ENCODE results near the gene PPP4R2.
A peak's percentile ranks its signal among the peaks of the same experiment; 100 is the strongest.

PPP4R2 gene

GRCh38 chr3:73070675-73071575 lies 74.3 kb downstream of the PPP4R2 start:
- DNase-seq (ENCODE audit: low read depth) = no peak

DNA sequence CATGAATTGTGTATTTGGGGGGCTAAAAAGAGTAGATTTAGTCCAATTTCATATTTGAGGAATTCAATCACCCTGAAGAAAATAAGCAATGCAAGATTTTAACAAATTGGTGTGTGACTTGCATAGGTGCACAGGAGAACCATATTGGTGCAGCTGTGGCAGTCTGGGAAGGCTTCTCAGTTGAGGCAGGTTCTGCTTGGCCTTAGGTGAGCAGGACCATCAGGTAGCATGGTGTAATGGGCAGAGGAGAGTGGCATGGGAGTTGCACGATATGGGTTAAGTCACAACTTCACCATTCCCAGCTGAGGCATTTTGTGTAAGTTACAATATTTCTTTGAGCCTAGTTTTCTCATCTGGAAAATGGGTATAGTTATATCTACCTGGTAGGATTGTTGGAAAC lies 75.3 kb downstream of the PPP4R2 start:
- no peak for DNase-seq (ENCODE audit: low read depth)

GRCh38 chr3:73072634-73073033 lies 76.0 kb downstream of the PPP4R2 start:
- DNase-seq (ENCODE audit: low read depth) = no peak

- no peak for DNase-seq (ENCODE audit: low read depth)
Measured at GRCh38 chr3:73073091-73073707, 76.6 kb downstream of the PPP4R2 start.

DNA sequence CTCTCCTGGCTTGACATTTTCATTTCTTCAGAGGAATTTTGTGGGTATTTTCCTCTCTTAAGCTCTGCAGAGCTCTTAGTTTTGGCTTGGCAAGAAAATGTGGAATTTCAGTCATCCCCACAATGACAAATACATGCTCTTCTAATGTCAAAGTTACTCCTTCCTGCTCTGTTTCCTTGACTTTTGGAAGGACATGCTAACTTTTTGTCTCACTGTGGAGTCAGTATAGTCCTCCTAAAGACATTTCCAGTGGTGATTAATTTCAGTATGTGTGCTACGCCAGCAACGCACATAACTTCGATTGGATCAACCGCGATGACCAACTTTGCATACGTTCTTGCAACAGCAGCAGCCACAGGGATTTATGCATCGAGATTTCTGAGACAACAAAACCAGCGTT lies 78.2 kb downstream of the PPP4R2 start:
- DNase-seq (ENCODE audit: low read depth) = no peak

DNA sequence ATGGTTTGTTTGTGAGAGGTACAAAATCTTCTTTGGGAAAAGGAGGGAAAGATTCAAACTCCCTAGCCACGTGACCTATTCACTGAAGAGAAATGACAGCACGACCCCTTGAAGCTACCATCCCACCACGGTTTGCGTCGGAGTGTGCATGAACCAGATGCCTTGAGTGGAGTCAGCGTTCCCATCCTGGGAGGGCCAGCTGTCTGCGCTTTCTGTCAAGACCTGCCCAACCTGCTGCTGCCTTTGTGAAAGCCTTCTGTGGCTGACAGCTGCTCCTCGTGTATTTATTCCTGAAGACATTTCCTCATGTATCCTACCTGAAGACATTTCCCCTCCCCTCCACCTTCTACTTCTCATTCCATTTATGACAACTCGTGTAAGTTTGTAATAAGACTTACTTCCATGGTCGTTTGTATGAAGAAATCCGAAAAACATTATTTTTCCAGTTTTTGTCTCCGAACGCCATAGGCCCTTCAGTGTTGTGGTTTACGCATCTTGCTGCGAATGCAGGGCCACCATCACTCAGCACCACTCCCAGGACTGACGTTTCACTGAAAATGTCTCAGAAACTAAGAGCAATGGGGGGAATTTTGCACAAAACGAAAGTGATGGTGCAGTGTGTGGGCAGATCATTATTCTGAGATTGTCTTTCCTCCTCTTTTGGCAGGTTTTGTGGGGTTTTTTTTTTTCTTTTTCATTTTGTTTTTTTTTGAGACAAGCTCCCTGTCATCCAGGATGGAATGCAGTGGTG lies 83.8 kb downstream of the PPP4R2 start:
- no peak for DNase-seq (ENCODE audit: low read depth)

GRCh38 chr3:73081140-73081539 lies 84.5 kb downstream of the PPP4R2 start:
- no peak for DNase-seq (ENCODE audit: low read depth)

- DNase-seq (ENCODE audit: low read depth) = no peak
Measured at GRCh38 chr3:73084170-73084569, 87.6 kb downstream of the PPP4R2 start.

- peak; percentile 22 for DNase-seq (ENCODE audit: low read depth)
Measured at GRCh38 chr3:73086071-73086494, 89.5 kb downstream of the PPP4R2 start.

DNA sequence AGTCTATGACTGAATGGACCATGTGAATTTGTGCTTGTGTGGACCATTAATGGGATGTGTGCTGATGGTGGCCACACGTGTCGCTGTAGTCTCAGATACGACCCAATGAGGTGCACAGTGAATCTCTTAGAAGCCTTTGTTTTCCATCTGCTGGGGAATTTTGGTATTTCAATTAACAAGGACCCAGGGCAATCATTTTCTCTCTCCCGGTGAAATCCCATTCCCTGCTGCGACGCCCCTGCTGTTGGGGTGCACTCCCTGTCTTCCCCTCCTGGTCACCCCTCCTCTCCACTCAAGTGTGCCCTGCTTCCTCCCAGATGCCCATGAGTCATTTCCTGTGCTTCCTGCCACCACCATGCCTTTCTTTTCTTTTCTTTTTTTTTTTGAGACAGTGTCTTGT lies 97.5 kb downstream of the PPP4R2 start:
- no peak for DNase-seq (ENCODE audit: low read depth)

DNA sequence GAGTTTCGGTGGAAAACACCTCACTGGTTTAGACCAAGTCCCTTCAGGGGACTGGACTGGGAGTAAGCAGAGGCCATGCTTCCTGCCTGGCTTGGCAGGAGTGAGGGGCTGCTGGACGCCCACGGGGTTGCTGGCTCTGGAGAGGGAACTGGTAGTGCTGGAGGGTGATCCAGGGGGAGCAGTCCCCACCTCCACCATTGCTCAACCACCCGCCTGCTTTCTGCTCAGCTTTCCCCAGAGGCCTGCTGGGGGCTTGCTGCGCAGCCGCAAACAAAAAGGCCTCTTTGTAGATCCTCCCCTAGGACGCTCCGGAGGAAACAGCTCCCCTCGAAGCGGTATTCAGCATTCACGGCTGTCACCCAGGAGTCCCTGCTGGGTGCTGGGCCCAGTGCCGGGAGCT lies 98.3 kb downstream of the PPP4R2 start:
- no peak for DNase-seq (ENCODE audit: low read depth)

- DNase-seq (ENCODE audit: low read depth) = no peak
Measured at GRCh38 chr3:73096169-73096568, 99.6 kb downstream of the PPP4R2 start.

DNA sequence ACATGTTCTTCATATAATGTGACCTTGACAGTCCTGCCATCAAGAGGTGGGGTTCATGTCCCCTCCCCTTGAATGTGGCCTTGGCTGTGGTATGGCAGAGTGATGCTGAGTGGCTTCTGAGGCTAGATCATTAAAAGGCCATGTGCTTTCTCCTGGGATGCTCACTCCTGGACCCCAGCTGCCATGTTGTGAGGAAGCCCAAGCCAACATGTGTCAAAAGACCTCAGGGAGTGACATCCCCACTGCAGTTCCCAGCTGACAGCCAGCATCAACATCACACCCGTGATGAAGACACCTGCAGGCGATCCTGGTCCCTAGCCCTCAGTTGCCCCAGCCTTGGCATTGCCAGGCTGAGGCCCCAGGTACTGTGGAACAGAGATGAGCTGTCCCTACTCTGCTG lies 101.4 kb downstream of the PPP4R2 start:
- no peak for DNase-seq (ENCODE audit: low read depth)

DNA sequence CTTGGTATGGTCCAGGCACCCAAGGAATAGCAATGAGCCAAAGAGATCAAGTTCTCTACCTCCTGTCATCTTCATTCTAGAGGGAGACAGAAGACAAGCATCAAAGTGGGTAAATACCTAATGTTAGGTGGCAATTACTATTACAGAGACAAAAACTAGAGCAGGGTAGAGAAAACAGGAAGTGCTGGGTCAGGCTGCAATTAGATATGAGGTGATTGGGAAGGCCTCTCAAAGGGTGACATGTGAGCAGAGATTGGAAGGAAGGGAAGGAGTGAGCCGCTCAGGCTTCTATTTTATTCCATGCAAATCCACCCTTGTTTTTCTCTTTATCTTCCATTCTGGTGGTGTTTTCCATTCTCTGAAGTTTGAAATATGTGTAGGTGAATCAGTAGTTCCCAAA lies 102.3 kb downstream of the PPP4R2 start:
- DNase-seq (ENCODE audit: low read depth) = no peak

DNA sequence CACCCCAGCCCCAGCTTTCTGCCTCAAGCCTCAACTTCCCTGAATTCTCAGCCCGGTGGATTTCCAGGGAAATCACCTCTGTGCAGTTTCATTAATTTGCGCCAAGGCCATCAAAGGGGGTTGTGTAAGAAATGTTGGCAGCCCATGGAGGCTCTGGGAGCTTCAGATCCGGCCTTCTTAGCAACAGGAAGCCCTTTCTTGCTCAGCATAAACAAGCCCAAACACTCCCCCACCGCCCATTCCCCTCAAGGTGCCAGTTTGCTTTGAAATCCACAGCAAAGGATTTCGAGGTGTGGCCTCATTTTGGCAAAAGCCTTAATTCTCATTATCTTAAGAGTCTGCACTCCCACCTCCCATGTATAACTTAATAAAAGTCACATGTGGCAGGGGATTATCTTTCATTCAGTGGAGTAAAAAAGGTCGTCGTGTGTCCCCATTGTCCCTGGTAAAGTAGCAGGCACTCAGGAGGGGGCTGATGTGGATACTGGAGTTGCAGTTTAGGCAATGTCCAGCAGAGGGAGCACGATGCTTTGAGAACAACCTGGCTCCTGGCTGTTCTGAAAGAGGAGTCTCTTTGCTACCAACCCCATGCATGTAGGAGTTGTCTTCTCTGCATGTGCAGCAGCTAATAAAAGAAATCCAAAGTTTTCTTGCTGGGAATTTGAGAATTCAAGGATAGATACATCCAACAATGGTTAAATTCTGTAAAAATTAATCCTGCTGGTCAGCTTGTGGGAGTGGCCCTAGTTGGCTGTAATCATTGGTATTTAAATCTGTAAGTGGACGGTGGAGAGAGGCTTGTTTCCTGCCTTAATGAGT lies 104.3 kb downstream of the PPP4R2 start:
- DNase-seq (ENCODE audit: low read depth) = peak; percentile 64

- DNase-seq (ENCODE audit: low read depth) = no peak
Measured at GRCh38 chr3:73101881-73102280, 105.3 kb downstream of the PPP4R2 start.

GRCh38 chr3:73107215-73107614 lies 110.6 kb downstream of the PPP4R2 start:
- DNase-seq (ENCODE audit: low read depth) = no peak

GRCh38 chr3:73107676-73108187 lies 111.1 kb downstream of the PPP4R2 start:
- DNase-seq (ENCODE audit: low read depth) = no peak

- DNase-seq (ENCODE audit: low read depth) = no peak
Measured at GRCh38 chr3:73108750-73109149, 112.1 kb downstream of the PPP4R2 start.

DNA sequence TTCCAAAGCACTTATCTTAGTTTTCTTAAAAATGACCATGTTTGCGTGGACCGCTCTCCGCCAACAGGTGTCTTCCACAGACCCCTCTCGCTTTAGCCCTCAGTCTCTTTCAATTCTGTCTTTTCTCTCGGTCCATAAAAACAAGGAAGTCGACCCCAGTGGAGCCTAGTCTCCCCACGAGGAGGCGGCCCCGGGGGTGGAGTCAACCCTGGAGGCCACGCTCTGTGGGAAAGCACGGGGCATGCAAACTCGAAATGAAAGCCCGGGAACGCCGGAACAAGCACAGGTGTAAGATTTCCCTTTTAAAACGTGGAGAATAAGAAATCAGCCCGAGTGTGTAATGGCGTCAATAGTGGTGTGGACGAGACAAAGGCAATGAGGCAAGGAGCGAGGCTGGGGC lies 113.9 kb downstream of the PPP4R2 start:
- no peak for DNase-seq (ENCODE audit: low read depth)

GRCh38 chr3:73114711-73115110 lies 118.1 kb downstream of the PPP4R2 start:
- no peak for DNase-seq (ENCODE audit: low read depth)

DNA sequence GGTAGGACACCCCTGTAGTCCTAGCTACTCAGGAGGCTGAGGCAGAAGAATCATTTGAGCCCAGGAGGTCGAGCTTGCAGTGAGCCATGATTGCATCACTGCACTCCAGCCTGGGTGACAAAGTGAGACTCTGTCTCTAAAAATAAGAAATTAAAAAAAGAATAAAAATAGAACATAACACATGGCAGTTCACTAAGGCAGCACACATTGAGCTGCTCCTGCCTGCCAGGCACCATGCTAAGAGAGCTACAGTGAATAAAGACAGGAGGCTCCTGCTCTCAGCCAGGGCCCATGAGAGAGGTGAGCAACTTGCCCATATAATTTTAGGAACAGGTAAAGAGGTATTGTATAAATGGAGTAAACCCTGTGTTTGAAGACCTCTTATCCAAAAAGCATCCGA lies 119.2 kb downstream of the PPP4R2 start:
- DNase-seq (ENCODE audit: low read depth) = no peak
